Cardiac septum (tissue), 1 donor: ENCODE measurements around the gene CALR. TPM values are rescaled to one million over a fixed set of nuclear protein-coding genes. Genes with fewer than 3 reads are reported as not detected.
"Not testable (repeated sequence)": the region's sequence is repeated elsewhere in the genome, so short reads cannot be mapped to it uniquely, and the experiment has no call there.

Experiments used
- DNase-seq: peaks from one replicate; pipeline ENCODE4 v3.0.0-alpha.2; 2020; ENCODE audit warnings: low spot score
- intact Hi-C: fragments of 100-400 bp; cut with DNase I; formaldehyde crosslinking; loops from one replicate; pipeline ENCODE4 v1.14.0; 2022
- long read RNA-seq: library from polyadenylated mRNA; unstranded; transcript quantifications from one replicate; pipeline ENCODE4 v2.0.0, GENCODE V29; 2021
- total RNA-seq: library from RNA; stranded (reverse); fragmentation: NEBNext Ultra II Directional; extraction: Animal tissue kit (Norgen Biotek cat#: 25700); gene quantifications from one replicate; pipeline ENCODE4 v1.2.1, GENCODE V29; 2021
- donor health status: DM: no; HTN: no; CAD: no.

The CALR gene
- total RNA-seq, result 412 TPM
- long read RNA-seq, transcript CALR-201 (9 exons, 1,903 nt), result major isoform, 172 of 219 reads
- long read RNA-seq, partial matches to known transcripts, result 34 of 219 reads
- long read RNA-seq, other reads (novel, unspliced or antisense), result 13 of 219 reads

GRCh38 chr19:12937927-12938778, at the start of gene CALR:
Gene CALR, plus strand, starts transcription at chr19:12938609. Its CDS starts 71 bp downstream, at chr19:12938680.
- DNase-seq, result peak; percentile 100
- intact Hi-C loops, result no loop called here

GRCh38 chr19:12890299-12890786, 48.1 kb upstream of the CALR start:
- intact Hi-C loops, result loop anchor here (5.0 kb wide), 1 partner anchor 42 kb away; the partner anchor contains the start of gene FARSA
- not testable (repeated sequence) for DNase-seq

GRCh38 chr19:12890787-12891552, 47.4 kb upstream of the CALR start, which contains the start of gene GCDH:
Gene GCDH, plus strand, starts transcription at chr19:12891160. Its CDS starts 145 bp downstream, at chr19:12891305.
- intact Hi-C loops, result loop anchor here (5.0 kb wide), 1 partner anchor 41 kb away; the partner anchor contains the start of gene FARSA
- DNase-seq, result peak; percentile 98

- DNase-seq, result no peak
- intact Hi-C loops, result loop anchor here (5.0 kb wide), 1 partner anchor 41 kb away; the partner anchor contains the start of gene FARSA
Observed at GRCh38 chr19:12891553-12892021, 46.8 kb upstream of the CALR start.

GRCh38 chr19:12893582-12893981, 44.8 kb upstream of the CALR start:
- intact Hi-C loops, result loop anchor here (5.0 kb wide), 1 partner anchor 39 kb away; the partner anchor contains the start of gene FARSA

GRCh38 chr19:12896460-12896859, 41.9 kb upstream of the CALR start:
- DNase-seq, result no peak
- intact Hi-C loops, result no loop called here

More at GRCh38 chr19:12893582-12893981, 44.8 kb upstream of the CALR start:
- DNase-seq, result no peak

- DNase-seq, result no peak
- intact Hi-C loops, result no loop called here
Observed at GRCh38 chr19:12899891-12900518, 38.4 kb upstream of the CALR start.

- intact Hi-C loops, result no loop called here
- DNase-seq, result no peak
Observed at GRCh38 chr19:12907166-12907565, 31.2 kb upstream of the CALR start.

- DNase-seq, result no peak
- intact Hi-C loops, result no loop called here
Observed at GRCh38 chr19:12912571-12912970, 25.8 kb upstream of the CALR start.

- intact Hi-C loops, result no loop called here
Observed at GRCh38 chr19:12913011-12913561, 25.3 kb upstream of the CALR start.

GRCh38 chr19:12913851-12914690, 24.3 kb upstream of the CALR start:
- DNase-seq, result no peak
- intact Hi-C loops, result no loop called here

More at GRCh38 chr19:12913011-12913561, 25.3 kb upstream of the CALR start:
- peak; percentile 82 for DNase-seq

GRCh38 chr19:12915860-12916259, 22.5 kb upstream of the CALR start:
- DNase-seq, intact Hi-C loops: not testable (repeated sequence)

- intact Hi-C loops, result no loop called here
- no peak for DNase-seq
Observed at GRCh38 chr19:12918253-12918652, 20.2 kb upstream of the CALR start.

- no peak for DNase-seq
- intact Hi-C loops, result no loop called here
Observed at GRCh38 chr19:12921047-12921446, 17.4 kb upstream of the CALR start.

GRCh38 chr19:12922959-12923358, 15.4 kb upstream of the CALR start:
- no peak for DNase-seq
- intact Hi-C loops, result no loop called here

- intact Hi-C loops, result no loop called here
- DNase-seq, result no peak
Observed at GRCh38 chr19:12924621-12925310, 13.6 kb upstream of the CALR start.

GRCh38 chr19:12930002-12930645, 8.3 kb upstream of the CALR start:
- no peak for DNase-seq
- intact Hi-C loops, result loop anchor here (5.0 kb wide), 1 partner anchor 38 kb away; the partner anchor contains the start of gene GCDH
